ENCODE measurements around the gene SPOCD1.

The SPOCD1 gene

DNA sequence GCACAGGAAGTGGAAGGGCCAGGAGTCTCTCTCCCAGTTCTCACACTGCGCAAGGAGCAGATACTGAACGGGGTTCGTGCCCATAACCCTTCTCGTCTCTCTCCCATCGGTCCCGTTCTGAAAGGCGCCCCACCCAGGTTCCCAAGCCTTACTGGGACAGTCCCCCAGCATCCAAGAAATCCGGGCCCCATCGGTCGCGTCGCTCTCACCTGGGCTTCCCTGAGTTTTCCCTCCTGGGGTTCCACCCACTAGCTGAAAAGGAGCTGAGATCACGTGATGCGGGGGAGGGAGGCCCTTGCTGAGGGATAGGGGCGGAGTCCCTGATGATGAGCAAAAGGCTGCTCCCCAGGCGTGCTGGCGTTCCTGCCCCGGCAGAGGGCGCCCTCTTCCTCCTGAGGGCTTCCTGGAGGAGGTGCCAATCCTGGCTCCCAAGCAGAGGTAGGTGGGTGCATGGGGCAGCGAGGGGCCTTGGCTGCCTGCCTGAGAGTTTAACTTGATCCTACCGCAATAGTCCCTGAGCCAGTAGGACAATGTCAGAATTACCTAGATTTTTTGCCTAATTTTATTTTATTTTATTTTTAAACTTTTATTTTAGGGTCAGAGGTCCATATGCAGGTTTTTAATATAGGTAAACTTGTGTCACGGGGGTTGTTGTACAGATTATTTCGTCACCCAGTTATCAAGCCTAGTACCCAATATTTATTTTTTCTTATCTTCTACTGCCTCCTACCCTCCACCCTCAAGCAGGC lies at the start of gene SPOCD1:
SPOCD1 (minus strand) TSS at position 271 of the 749 bp plus-strand sequence. CDS start 689 bp downstream, outside the sequence.
- TF ChIP-seq ZNF274 (IDR thresholded peaks at IDR 0.05; ENCODE audit: low read depth, low read length): no peak
- no peak within 1 kb of the TSS for H3K4me3 ChIP-seq (ENCODE audit: low read length)

GRCh38 chr1:31862071-31862470 lies 46.2 kb upstream of the SPOCD1 start:
- H3K4me3 ChIP-seq (ENCODE audit: low read length): no peak overlapping the region
- TF ChIP-seq ZNF274 (IDR thresholded peaks at IDR 0.05; ENCODE audit: low read depth, low read length): no peak

- TF ChIP-seq ZNF274 (IDR thresholded peaks at IDR 0.05; ENCODE audit: low read depth, low read length): no peak
- H3K4me3 ChIP-seq (ENCODE audit: low read length): no peak overlapping the region
These were observed 45.5 kb upstream of the SPOCD1 start for GRCh38 chr1:31861346-31861745.

GRCh38 chr1:31860581-31860980 lies 44.8 kb upstream of the SPOCD1 start:
- no peak for TF ChIP-seq ZNF274 (IDR thresholded peaks at IDR 0.05; ENCODE audit: low read depth, low read length)
- no peak overlapping the region for H3K4me3 ChIP-seq (ENCODE audit: low read length)

DNA sequence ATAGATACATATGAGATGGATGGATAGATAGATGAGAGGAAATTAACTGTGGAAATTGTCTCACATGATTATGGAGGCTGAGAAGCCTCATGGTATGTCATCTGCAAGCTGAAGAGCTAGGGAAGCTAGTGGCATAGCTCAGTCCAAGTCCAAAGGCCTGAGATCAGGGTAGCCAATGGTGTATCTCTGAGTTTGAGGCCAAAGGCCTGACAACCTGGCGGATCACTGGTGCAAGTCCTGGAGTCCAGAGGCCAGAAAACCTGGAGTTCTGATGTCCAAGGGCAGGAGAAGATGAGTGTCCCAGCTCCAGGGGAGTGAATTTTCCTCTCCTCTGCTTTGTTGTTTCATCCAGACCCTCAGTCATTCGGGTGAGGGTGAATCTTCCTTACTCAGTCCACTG lies 43.9 kb upstream of the SPOCD1 start:
- no peak for TF ChIP-seq ZNF274 (IDR thresholded peaks at IDR 0.05; ENCODE audit: low read depth, low read length)
- H3K4me3 ChIP-seq (ENCODE audit: low read length): no peak overlapping the region

GRCh38 chr1:31859044-31859443 lies 43.2 kb upstream of the SPOCD1 start:
- no peak overlapping the region for H3K4me3 ChIP-seq (ENCODE audit: low read length)
- no peak for TF ChIP-seq ZNF274 (IDR thresholded peaks at IDR 0.05; ENCODE audit: low read depth, low read length)

DNA sequence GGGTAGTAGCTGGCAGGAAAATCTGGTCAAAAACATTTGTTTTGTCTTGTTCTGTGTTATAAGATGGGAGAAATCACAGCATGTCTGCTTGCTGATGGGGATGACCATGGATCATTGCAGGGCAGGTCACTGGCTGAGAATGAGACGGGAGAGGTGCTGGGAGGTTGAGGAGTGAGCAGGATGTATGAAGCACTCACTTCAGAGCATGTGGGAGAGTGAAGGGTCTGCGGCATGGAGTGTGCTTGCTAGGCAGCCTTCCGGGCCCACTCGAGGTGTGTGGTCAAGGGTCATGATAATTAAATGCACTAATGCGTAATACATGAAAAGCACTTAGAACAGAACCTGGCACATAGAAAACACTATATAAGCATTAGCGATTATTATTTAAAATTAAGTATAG lies 42.0 kb upstream of the SPOCD1 start:
- no peak for TF ChIP-seq ZNF274 (IDR thresholded peaks at IDR 0.05; ENCODE audit: low read depth, low read length)
- H3K4me3 ChIP-seq (ENCODE audit: low read length): no peak overlapping the region

GRCh38 chr1:31856140-31856539 lies 40.3 kb upstream of the SPOCD1 start:
- no peak overlapping the region for H3K4me3 ChIP-seq (ENCODE audit: low read length)
- TF ChIP-seq ZNF274 (IDR thresholded peaks at IDR 0.05; ENCODE audit: low read depth, low read length): no peak

- TF ChIP-seq ZNF274 (IDR thresholded peaks at IDR 0.05; ENCODE audit: low read depth, low read length): no peak
- H3K4me3 ChIP-seq (ENCODE audit: low read length): no peak overlapping the region
These were observed 39.4 kb upstream of the SPOCD1 start for GRCh38 chr1:31855038-31855845.

GRCh38 chr1:31849653-31850052 lies 33.8 kb upstream of the SPOCD1 start:
- no peak for TF ChIP-seq ZNF274 (IDR thresholded peaks at IDR 0.05; ENCODE audit: low read depth, low read length)
- H3K4me3 ChIP-seq (ENCODE audit: low read length): no peak overlapping the region

- TF ChIP-seq ZNF274 (IDR thresholded peaks at IDR 0.05; ENCODE audit: low read depth, low read length): no peak
- H3K4me3 ChIP-seq (ENCODE audit: low read length): no peak overlapping the region
These were observed 32.6 kb upstream of the SPOCD1 start for GRCh38 chr1:31848381-31848897.

GRCh38 chr1:31846484-31846883 lies 30.7 kb upstream of the SPOCD1 start:
- no peak overlapping the region for H3K4me3 ChIP-seq (ENCODE audit: low read length)
- no peak for TF ChIP-seq ZNF274 (IDR thresholded peaks at IDR 0.05; ENCODE audit: low read depth, low read length)

- H3K4me3 ChIP-seq (ENCODE audit: low read length): no peak overlapping the region
- no peak for TF ChIP-seq ZNF274 (IDR thresholded peaks at IDR 0.05; ENCODE audit: low read depth, low read length)
These were observed 27.7 kb upstream of the SPOCD1 start for GRCh38 chr1:31843506-31843905.

GRCh38 chr1:31839662-31840343 lies 24.0 kb upstream of the SPOCD1 start:
- TF ChIP-seq ZNF274 (IDR thresholded peaks at IDR 0.05; ENCODE audit: low read depth, low read length): no peak
- H3K4me3 ChIP-seq (ENCODE audit: low read length): no peak overlapping the region

All from GM08714 (cell line).